ENCODE measurements around the gene WDR86.

WDR86 gene, protein sequence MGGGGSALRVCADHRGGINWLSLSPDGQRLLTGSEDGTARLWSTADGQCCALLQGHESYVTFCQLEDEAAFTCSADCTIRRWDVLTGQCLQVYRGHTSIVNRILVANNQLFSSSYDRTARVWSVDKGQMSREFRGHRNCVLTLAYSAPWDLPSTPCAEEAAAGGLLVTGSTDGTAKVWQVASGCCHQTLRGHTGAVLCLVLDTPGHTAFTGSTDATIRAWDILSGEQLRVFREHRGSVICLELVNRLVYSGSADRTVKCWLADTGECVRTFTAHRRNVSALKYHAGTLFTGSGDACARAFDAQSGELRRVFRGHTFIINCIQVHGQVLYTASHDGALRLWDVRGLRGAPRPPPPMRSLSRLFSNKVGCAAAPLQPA

DNA sequence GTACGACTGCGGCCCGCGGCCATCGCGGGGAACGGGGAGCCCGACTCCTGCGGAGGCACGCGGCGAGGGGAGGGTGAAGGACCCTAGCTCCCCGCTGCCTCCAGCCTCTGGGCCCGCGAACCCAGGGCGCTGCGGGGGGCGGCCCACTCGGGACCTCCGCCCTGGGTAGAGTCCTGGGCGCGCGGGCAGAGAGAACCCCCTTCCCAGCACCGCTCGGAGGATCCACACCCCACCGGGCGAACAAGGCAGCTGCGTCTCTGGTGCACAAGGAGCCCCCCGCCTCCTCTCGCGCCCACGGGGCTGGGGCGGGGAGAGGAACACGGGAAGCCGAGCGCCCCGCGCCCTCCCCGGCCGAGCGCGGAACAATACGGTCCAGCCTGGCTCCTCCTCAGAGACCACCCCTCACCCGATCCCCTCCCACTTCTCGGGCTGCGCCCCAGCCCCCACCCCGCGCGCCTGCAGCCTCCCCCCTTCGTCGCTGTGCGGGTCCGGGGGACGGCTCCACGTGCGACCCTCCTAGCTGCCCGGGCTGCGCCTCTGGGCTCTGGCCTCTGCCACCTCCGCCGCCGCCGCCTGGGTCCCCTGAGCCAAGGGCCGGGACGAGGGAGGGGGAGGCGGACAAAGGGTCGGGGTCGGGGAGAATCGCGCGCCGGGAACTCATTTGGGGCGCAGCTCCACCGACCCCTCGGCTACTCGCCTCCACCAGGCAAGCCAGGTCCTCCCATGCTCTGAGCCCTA, at the start of gene WDR86:
Gene WDR86, minus strand, starts transcription at position 372 of the 738 bp plus-strand sequence. CDS start 449 bp downstream, outside the sequence.
- DNase-seq: no peak

DNA sequence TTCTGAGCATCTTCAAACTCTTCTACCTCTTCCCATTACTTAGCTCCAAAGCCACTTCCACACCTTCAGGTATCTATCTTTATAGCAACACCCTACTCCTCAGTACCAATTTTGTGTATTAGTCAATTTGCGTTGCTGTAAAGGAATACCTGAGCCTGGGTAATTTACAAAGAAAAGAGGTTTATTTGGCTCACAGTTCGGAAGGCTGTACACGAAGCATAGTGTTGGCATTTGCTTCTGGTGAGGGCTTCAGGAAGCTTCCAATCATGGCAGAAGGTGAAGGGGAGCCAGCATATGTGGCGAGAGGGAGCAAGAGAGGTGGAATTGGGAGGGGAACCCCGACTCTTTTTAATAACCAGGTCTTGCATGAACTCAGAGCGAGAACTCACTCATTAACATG, 47.7 kb upstream of the WDR86 start:
- DNase-seq: no peak

GRCh38 chr7:151456782-151457181, 46.9 kb upstream of the WDR86 start:
- no peak for DNase-seq

DNA sequence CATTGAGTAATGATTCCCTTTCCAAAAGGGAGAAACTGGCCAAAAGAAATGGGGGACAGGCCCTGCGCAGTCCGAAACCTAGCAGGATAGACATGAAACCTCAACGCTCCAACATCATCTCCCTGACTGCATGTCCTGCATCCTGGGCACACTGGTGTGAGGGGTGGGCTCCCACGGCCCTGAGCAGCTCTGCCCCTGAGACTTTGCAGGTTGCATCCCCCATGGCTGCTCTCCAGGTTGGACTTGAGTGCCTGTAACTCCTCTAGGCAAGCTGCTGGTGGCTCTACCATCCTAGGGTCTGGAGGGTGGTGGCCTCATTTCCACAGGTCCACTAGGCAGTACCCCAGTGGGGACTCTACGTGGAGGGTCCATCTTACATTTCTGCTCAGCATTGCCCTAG, 46.4 kb upstream of the WDR86 start:
- DNase-seq: no peak

DNA sequence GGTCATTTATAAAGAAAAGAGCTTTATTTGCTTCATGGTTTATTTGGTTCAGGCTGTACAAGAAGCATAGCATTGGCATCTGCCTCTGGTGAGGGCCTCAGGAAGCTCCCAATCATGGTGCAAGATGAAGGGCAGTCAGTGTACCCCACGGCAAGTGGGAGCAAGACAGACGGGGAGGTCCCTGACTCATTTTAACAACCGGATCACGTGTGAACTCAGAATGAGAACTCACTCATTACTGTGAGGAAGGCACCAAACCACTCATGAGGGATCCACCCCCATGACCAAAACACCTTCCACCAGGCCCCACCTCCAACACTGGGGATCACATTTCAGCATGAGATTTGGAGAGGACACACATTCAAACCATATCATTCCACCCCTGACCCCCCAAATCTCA, 45.9 kb upstream of the WDR86 start:
- no peak for DNase-seq

- no peak for DNase-seq
Measured at GRCh38 chr7:151454932-151455530, 45.2 kb upstream of the WDR86 start.

- DNase-seq: no peak
Measured at GRCh38 chr7:151454305-151454704, 44.5 kb upstream of the WDR86 start.

GRCh38 chr7:151453326-151453791, 43.5 kb upstream of the WDR86 start:
- no peak for DNase-seq

DNA sequence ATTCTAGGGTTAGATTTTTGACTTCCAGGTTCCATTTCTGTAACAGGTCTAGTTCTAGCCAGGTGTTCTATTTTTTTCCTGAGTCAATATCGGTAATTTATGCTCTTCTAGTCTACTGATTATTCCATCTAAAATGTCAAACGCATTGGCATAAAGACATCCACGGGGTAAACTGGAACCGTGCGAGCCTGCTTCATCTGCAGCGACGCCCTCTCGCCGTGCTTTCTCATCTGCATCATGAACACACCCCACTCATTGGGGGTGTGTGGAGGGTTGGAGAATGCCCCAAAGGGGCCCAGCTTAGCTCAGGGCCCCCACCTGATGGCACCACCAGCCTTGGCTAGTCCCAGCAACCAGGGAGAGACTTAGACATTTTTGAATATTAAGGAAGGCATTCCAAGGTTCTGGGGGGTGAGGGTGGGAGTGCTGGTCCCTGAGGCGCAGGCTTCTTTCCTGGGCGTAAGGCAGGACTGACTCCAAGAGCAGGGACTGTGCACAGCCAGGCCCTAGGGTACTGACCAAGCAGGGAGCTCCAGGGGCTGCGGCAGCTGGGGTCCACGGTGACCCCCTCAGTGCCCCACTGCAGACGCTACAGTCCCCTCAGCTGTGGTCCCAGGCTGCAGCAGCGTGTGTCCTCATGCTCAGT, 43.0 kb upstream of the WDR86 start:
- no peak for DNase-seq

- no peak for DNase-seq
Measured at GRCh38 chr7:151451626-151452571, 42.1 kb upstream of the WDR86 start.

DNA sequence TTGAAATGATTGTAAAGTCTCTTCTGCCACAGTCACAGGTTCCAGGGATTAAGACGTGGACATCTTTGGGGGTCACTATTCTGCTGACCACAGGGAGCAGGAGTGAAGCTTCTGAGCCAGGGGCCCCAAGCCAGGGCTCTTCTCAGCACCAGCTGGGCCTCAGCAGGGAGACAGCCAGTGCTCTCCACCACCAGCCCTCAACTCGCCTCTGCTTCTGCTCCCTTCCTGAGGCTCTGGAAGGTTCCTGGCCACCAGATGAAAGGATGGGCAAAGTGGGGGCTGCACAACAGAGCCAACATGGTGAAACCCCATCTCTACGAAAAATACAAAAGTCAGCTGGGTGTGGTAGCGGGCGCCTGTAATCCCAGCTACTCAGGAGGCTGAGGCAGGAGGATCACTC, 41.3 kb upstream of the WDR86 start:
- no peak for DNase-seq

DNA sequence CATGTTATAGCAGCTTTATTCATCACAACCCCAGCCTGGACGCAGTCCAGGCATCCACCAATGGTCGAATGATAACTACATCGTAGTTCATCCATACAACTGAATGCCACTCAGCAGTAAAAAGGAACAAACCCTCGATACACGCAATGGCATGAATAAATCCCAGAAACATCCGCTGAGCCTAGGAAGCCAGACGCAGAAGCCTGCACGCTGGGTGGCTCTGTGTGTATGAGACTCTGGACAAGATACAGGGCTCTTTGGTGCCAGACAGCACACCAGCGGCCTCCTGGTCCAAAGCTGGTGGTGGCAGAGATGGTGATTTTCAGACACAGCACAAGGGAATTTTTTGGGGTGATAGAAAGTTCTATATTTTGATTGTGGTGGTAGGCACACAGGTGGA, 40.2 kb upstream of the WDR86 start:
- no peak for DNase-seq

DNA sequence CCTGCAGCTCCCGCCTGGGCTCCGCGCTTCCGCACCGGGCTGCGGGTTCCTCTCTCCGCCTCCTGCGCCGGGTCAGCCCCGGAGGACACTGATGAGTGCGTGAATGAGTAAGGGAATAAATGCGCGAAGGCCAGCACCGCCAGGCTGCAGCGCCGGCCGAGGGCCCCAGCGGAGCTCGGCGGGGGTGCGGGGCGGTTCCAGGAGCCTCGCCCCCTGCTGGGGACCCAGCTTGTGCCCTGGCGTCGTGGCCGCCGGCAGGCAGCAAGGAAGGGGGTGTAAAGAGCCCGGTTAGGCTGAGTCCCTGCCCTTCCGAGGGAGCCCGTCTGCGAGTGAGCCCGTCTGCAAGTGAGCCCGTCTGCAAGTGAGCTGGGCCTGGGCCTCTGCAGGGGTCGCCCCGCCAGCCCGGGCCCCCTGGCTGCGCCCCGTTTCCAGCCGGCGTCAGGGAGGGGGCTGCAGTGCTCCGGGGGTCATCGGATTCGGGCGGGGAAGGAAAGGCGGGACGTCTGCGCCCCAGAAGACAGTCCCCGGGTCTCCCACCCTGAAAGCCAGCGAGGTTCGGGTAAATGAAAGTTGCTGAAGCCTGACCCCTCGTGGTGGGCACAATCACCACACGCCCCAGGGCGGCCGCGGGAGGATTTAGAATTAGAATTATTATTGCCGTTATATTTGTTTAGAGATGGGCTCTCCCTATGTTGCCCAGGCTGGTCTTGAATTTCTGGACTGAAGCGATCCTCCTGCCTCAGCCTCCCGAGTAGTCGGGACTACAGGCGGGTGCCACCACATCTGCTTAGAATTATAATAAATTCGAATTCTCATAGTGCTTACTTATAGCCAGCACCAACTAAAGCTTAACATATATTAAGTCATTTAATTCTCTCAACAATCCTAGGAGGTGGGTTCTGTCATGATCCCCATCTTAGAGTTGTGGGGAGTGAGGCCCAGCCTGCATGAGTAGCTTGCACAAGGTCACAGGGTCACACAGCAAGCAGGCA, 38.7 kb upstream of the WDR86 start:
- DNase-seq: no peak

DNA sequence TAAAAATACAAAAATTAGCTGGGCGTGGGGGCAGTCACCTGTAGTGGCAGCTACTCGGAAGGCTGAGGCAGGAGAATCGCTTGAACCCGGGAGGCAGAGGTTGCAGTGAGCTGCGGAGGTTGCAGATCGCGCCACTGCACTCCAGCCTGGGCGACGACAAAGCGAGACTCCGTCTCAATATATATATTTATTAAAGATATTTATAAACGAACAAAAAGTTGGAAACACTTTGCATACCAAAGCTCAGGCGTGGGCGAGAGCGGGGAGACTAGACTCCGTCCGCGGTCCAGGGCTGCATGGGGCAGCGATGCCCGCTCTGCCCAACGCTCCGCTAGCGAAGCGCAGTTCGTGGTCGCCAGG, 38.0 kb upstream of the WDR86 start:
- no peak for DNase-seq

DNA sequence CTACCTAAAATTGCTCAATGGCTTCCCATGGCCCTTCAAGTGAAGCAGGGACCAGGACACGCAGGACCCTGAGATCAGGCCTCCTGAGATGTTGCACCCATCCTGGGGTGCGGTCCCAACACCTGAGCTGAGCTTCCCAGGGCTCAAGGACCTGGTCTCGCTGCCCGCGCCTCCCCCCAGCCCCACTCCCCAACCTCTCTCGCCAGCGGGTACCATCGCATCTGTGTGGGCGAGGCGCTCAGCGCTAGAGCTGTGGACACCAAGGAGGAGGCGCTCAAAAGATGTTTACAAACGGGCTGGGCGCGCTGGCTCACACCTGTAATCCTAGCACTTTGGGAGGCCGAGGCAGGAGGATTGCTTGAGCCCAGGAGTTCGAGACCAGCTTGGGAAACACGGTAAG, 37.5 kb upstream of the WDR86 start:
- no peak for DNase-seq

- no peak for DNase-seq
Measured at GRCh38 chr7:151446412-151446811, 36.6 kb upstream of the WDR86 start.

DNA sequence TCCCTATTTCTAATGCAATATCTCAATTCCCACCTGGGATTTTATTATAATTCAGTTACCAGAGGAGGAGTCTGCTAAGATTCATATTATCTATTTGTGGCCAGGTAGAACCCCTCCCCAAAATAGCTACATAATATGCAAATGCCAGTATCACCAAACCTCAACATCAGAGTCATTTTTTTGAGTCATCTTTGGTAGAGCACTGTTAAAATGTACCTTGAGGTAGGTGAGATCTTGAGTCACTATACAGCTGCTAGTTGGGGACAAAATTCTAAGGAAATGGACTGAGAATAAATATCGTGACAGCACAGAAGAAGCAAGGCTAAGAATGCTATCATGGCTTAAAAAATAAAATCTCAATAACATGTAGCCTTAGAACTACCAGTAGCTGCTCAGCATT, 34.8 kb upstream of the WDR86 start:
- DNase-seq: no peak

GRCh38 chr7:151442776-151443496, 33.1 kb upstream of the WDR86 start:
- DNase-seq: no peak

DNA sequence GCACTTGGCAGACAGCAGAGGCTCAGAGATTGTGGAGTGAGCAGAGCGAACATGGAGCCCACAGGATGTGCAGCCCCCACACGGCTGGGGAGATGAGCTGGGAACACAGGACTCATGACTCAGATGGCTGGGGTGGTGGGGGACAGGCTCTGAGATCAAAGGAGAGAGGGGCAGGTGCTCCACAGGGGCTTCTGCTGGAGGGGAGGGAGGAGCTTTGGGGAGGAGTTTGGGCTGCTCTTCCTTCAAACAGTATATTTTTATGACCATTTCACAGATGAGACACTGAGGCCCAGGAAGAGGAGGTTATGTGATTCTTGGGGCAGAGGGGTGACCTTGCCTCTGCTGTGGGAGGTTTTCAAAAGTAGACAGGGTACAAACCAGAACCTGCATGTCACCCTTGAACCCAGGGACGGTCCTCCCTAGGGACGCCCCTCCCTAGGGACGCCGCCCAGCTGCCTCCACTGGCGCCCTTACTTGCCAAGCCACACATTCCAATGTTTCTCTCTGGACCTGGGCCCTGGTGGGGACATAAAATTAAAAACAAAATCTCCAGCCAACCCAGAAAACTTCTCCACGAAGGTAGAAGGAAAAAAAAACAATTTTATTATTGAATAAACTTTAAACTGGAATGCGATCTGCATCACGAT, 31.1 kb upstream of the WDR86 start:
- DNase-seq: no peak
